Tibial nerve (tissue), 4 donors: ENCODE data around the gene IL22RA1.

ENCODE experiments used
- CTCF ChIP-seq, 5 experiments: fragments of 200-600 bp in 3 of 5; fragments of 450-650 bp in 2 of 5; sonication (generic) in 3 of 5; IDR thresholded peaks; one replicate each; pipeline ENCODE4 v1.5.1; 2016 to 2019; ENCODE audit warnings: antibody characterized with exemption in 5 of 5, mild to moderate bottlenecking in 3 of 5, moderate library complexity in 2 of 5
- EP300 ChIP-seq, 2 donors: sonication (generic); formaldehyde crosslinking; IDR thresholded peaks; one replicate each; pipeline ENCODE4 v1.6.1; 2017; ENCODE audit warnings: antibody characterized with exemption in 2 of 2, mild to moderate bottlenecking in 1 of 2
- POLR2A ChIP-seq, 2 donors: fragments of 450-650 bp; IDR thresholded peaks; one replicate each; pipeline ENCODE4 v1.6.1; 2017; ENCODE audit warnings: antibody characterized with exemption in 2 of 2, mild to moderate bottlenecking in 2 of 2, moderate library complexity in 2 of 2

GRCh38 chr1:24155011-24155782 lies 12.3 kb upstream of the IL22RA1 start:
- no peak for TF ChIP-seq CTCF (IDR thresholded peaks at IDR 0.05)
- TF ChIP-seq POLR2A (IDR thresholded peaks at IDR 0.05): no peak
- TF ChIP-seq EP300 (IDR thresholded peaks at IDR 0.05): no peak
